Endodermal cell (in vitro differentiated cells): ENCODE measurements around the gene CDC42. TPM values are rescaled to one million over a fixed set of nuclear protein-coding genes. Genes with fewer than 3 reads are reported as not detected.

Source experiments
- DNase-seq: peaks from one replicate; pipeline ENCODE4 v3.0.0-alpha.2; 2017
- H3K27ac ChIP-seq: 2 replicates; pipeline ENCODE4 v1.5.1; 2013; ENCODE audit warnings: mild to moderate bottlenecking, low read depth, low read length, moderate library complexity
- H3K27me3 ChIP-seq: 2 replicates; pipeline ENCODE4 v1.6.1; 2013; ENCODE audit warnings: mild to moderate bottlenecking, low read length, moderate library complexity; ENCODE audit not compliant: insufficient read depth, control insufficient read depth, poor library complexity, severe bottlenecking
- H3K36me3 ChIP-seq: 2 replicates; pipeline ENCODE4 v1.7.0; 2013; ENCODE audit warnings: mild to moderate bottlenecking, low read length, moderate library complexity; ENCODE audit not compliant: control insufficient read depth, insufficient read depth
- H3K4me1 ChIP-seq: one replicate; pipeline ENCODE4 v1.7.0; 2013; ENCODE audit warnings: low read length; ENCODE audit not compliant: control insufficient read depth, insufficient read depth
- H3K4me3 ChIP-seq: 2 replicates; pipeline ENCODE4 v1.5.1; 2013; ENCODE audit warnings: mild to moderate bottlenecking, low read length, moderate library complexity
- H3K9ac ChIP-seq: 2 replicates; pipeline ENCODE4 v1.6.1; 2013; ENCODE audit warnings: mild to moderate bottlenecking, low read length, moderate library complexity; ENCODE audit not compliant: poor library complexity, severe bottlenecking; ENCODE audit errors: extremely low read depth
- H3K9me3 ChIP-seq: 2 replicates; pipeline ENCODE4 v1.6.1; 2013; ENCODE audit warnings: mild to moderate bottlenecking, low read length, moderate library complexity; ENCODE audit not compliant: control insufficient read depth
- H3K27ac Mint-ChIP-seq: 2 replicates; pipeline ENCODE4 v1.8.0; 2020; ENCODE audit warnings: mixed read lengths
- H3K27me3 Mint-ChIP-seq: 2 replicates; pipeline ENCODE4 v1.8.0; 2021; ENCODE audit warnings: mild to moderate bottlenecking, mixed read lengths; ENCODE audit not compliant: insufficient read depth
- H3K36me3 Mint-ChIP-seq: 2 replicates; pipeline ENCODE4 v1.8.0; 2020; ENCODE audit warnings: low read depth, mixed read lengths
- H3K4me1 Mint-ChIP-seq: 2 replicates; pipeline ENCODE4 v1.8.0; 2020; ENCODE audit warnings: mixed read lengths
- H3K4me3 Mint-ChIP-seq: 2 replicates; pipeline ENCODE4 v1.8.0; 2020; ENCODE audit warnings: mild to moderate bottlenecking, moderate library complexity, mixed read lengths
- H3K9me3 Mint-ChIP-seq: 2 replicates; pipeline ENCODE4 v1.8.0; 2020; ENCODE audit warnings: mild to moderate bottlenecking, mixed read lengths
- CTCF ChIP-seq: fragments of 200-600 bp; sonication (generic); conservative IDR thresholded peaks from 2 replicates; pipeline ENCODE4 v1.5.0; 2021; ENCODE audit warnings: antibody characterized with exemption, mild to moderate bottlenecking
- WGBS, 2 experiments: methylation state at CpG; one replicate each; pipeline versions ENCODE4 v1.1.5 to v1.1.7; 2013; ENCODE audit warnings: missing lambda C conversion rate in 2 of 2, mixed read lengths in 1 of 2; ENCODE audit not compliant: insufficient coverage in 1 of 2, insufficient read length in 1 of 2; 5-methylcytosine and 5-hydroxymethylcytosine counted together
- total RNA-seq, 2 donors: library from RNA; stranded (reverse); fragmentation: NEBNext Ultra II Directional in 1 of 2; extraction: Animal tissue kit (Norgen Biotek cat#: 25700) in 1 of 2; gene quantifications; 2 replicates in 1 of 2; 3 replicates in 1 of 2; pipeline ENCODE4 v1.2.1, GENCODE V29; 2021

CDC42 gene
- total RNA-seq, 2 donors from 2014 or later, result 274 to 283 TPM

DNA sequence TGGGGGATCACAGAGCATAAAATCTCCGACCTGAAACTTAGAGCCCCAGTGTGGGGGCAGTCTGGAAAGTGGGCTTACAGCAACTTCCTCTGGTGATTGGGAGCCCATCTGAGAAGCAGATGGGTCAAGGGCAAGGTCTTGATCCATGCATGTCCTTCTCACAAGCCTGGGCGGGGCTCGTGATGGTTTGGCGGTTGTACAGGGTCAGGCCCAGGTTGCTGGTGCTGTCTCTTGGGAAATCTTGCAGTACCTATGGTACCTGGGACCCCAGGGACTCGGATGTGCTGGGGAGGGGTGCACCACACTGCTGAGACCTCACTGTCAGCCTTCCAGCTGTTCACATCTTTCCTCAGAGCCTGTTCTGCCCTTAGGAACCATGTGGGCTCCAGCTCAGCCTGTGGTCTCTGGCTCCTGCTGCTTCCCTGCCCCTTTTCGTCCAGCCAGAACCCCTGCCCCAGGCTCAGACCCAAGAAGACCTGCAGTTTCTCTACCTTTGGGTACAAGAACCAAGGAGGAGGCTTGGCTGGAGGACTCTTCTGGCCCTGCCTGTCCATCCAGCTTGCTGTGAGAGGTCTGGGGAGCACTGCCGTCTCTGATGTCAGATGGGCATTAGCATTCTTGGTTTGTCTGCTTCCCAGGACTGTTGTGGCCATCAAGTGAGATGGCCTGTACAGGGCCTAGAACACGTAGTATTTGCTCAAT lies 65.9 kb downstream of the CDC42 start:
- H3K9ac ChIP-seq, result no peak overlapping the region
- peaks cover 15% of the 10 kb centered on the region for H3K4me1 ChIP-seq
- H3K27ac Mint-ChIP-seq, result peak overlapping the region; percentile 61
- H3K4me1 Mint-ChIP-seq, result peaks cover 43% of the 10 kb centered on the region
- no peak overlapping the region for H3K4me3 ChIP-seq
- H3K9me3 ChIP-seq, result no peaks in the 10 kb centered on the region
- no peaks in the 10 kb centered on the region for H3K27me3 Mint-ChIP-seq
- no peak for TF ChIP-seq CTCF
- H3K4me3 Mint-ChIP-seq, result no peak overlapping the region
- WGBS, 2 experiments, result 82 to 94% methylated on average over 6 to 8 of the region's 8 CpGs
- H3K36me3 Mint-ChIP-seq, result peaks cover 12% of the 10 kb centered on the region
- peaks cover 69% of the 10 kb centered on the region for H3K36me3 ChIP-seq
- H3K27ac ChIP-seq, result no peak overlapping the region
- H3K27me3 ChIP-seq, result no peaks in the 10 kb centered on the region
- no peaks in the 10 kb centered on the region for H3K9me3 Mint-ChIP-seq
- no peak for DNase-seq

DNA sequence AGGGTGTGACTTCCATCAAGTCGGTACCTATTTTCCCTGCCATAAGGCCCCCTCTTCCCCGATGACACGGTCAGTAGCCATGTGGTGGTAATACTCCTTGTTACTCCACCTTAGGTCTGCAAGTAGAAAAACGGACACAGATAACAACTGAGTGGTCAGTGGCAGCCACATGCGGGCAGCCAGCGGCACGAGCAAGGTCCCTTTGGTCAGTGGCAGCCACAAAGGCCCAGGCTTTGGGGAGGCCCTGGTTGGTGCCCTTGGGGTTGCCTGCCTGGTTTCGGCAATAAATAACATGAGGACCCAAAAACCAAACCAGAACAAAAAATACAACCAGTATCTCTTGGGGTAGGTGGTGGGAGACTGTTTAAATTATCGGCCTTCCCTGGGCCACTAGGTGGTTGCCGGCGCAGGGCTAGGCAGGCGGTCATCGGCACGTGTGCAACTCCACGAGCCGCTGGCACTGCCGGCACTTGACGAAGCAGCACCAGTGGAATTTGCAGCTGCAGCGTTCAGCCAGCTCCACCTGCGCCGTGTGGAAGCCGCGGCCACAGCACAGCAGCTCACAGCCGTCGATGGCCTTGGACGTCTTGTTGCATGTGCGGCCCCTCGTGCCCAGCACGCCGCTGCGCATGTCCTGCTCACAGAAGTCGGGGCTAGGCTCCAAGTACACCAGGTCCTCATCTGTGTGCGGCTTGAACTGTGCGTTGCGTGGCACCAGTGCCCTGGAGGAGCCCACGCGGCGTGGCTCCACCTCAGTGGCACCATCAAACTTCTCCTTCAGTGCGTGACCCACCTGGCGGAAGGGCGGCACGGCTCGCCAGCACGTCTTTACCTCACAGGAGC lies 67.3 kb downstream of the CDC42 start:
- no peak overlapping the region for H3K27ac Mint-ChIP-seq
- H3K27me3 Mint-ChIP-seq, result no peaks in the 10 kb centered on the region
- H3K4me3 ChIP-seq, result no peak overlapping the region
- H3K36me3 Mint-ChIP-seq, result peaks cover 9% of the 10 kb centered on the region
- peaks cover 34% of the 10 kb centered on the region for H3K4me1 Mint-ChIP-seq
- H3K9me3 ChIP-seq, result no peaks in the 10 kb centered on the region
- no peak overlapping the region for H3K9ac ChIP-seq
- H3K27ac ChIP-seq, result no peak overlapping the region
- no peak for TF ChIP-seq CTCF
- WGBS, 2 experiments, result 96% methylated on average over 38 to 44 of the region's 44 CpGs
- H3K27me3 ChIP-seq, result no peaks in the 10 kb centered on the region
- H3K4me3 Mint-ChIP-seq, result no peak overlapping the region
- H3K4me1 ChIP-seq, result peaks cover 9% of the 10 kb centered on the region
- H3K36me3 ChIP-seq, result peaks cover 59% of the 10 kb centered on the region
- no peaks in the 10 kb centered on the region for H3K9me3 Mint-ChIP-seq
- DNase-seq, result no peak

- H3K4me3 Mint-ChIP-seq, result no peak overlapping the region
- WGBS, 2 experiments, result 94 to 100% methylated on average over 8 to 11 of the region's 11 CpGs
- H3K27ac ChIP-seq, result no peak overlapping the region
- no peak overlapping the region for H3K27ac Mint-ChIP-seq
- H3K36me3 Mint-ChIP-seq, result peaks cover 6% of the 10 kb centered on the region
- H3K4me3 ChIP-seq, result no peak overlapping the region
- no peaks in the 10 kb centered on the region for H3K9me3 Mint-ChIP-seq
- H3K36me3 ChIP-seq, result peaks cover 53% of the 10 kb centered on the region
- peaks cover 9% of the 10 kb centered on the region for H3K4me1 ChIP-seq
- no peak for TF ChIP-seq CTCF
- H3K4me1 Mint-ChIP-seq, result peaks cover 30% of the 10 kb centered on the region
- no peak for DNase-seq
- no peak overlapping the region for H3K9ac ChIP-seq
- H3K27me3 Mint-ChIP-seq, result no peaks in the 10 kb centered on the region
- H3K9me3 ChIP-seq, result no peaks in the 10 kb centered on the region
- no peaks in the 10 kb centered on the region for H3K27me3 ChIP-seq
These were observed 67.9 kb downstream of the CDC42 start for GRCh38 chr1:22120469-22120790.
